WTC11 (cell line): ENCODE results near the gene RD3L. TPM values are rescaled to one million over a fixed set of nuclear protein-coding genes. Genes with fewer than 3 reads are reported as not detected.

ENCODE experiments used
- ATAC-seq: fragments of 200-7000 bp; cut with Tn5 transposase; 2 replicates; pipeline ENCODE4 v1.10.0; 2021; ENCODE audit warnings: mild to moderate bottlenecking, moderate library complexity
- CTCF ChIA-PET: fragments of 300-600 bp; sonication (Branson Sonifier 250); formaldehyde crosslinking; loops from one replicate; lab custom pipeline; 2021; ENCODE audit warnings: antibody characterized with exemption; lab: Charles Lee
- POLR2A ChIA-PET: fragments of 350-600 bp; sonication (Branson Sonifier 250); formaldehyde crosslinking; loops from one replicate; lab custom pipeline; 2021; ENCODE audit warnings: antibody characterized with exemption; lab: Charles Lee
- DNase-seq: peaks from one replicate; pipeline ENCODE4 v3.0.0; 2021; ENCODE audit warnings: low spot score
- H3K27ac Mint-ChIP-seq: 2 replicates; pipeline ENCODE4 v1.8.0; 2021; ENCODE audit warnings: mixed read lengths
- H3K27me3 Mint-ChIP-seq: 2 replicates; pipeline ENCODE4 v1.8.0; 2021; ENCODE audit warnings: low read depth, mild to moderate bottlenecking, moderate library complexity, mixed read lengths
- H3K36me3 Mint-ChIP-seq: 2 replicates; pipeline ENCODE4 v1.8.0; 2021; ENCODE audit warnings: mixed read lengths
- H3K4me1 Mint-ChIP-seq: 2 replicates; pipeline ENCODE4 v1.8.0; 2022; ENCODE audit warnings: mixed read lengths
- H3K4me3 Mint-ChIP-seq: 2 replicates; pipeline ENCODE4 v1.8.0; 2021; ENCODE audit warnings: mild to moderate bottlenecking, moderate library complexity, mixed read lengths
- H3K9me3 Mint-ChIP-seq: 2 replicates; pipeline ENCODE4 v1.8.0; 2021; ENCODE audit warnings: mixed read lengths
- AR ChIP-seq: fragments of 250-450 bp; sonication (Bioruptor Pico); IDR thresholded peaks from 2 replicates; pipeline ENCODE4 v1.9.0; 2021; ENCODE audit warnings: mild to moderate bottlenecking
- E2F4 ChIP-seq: sonication (generic); formaldehyde crosslinking; IDR thresholded peaks from 2 replicates; pipeline ENCODE4 v1.8.1; 2022; ENCODE audit warnings: low read depth, mild to moderate bottlenecking, moderate library complexity, missing genetic modification reagents, borderline replicate concordance
- EMX1 ChIP-seq: fragments of 250-450 bp; sonication (Bioruptor Pico); IDR thresholded peaks from 2 replicates; pipeline ENCODE4 v1.8.0; 2021; ENCODE audit warnings: mild to moderate bottlenecking
- HMGA2 ChIP-seq: fragments of 250-450 bp; sonication (Bioruptor Pico); IDR thresholded peaks from 2 replicates; pipeline ENCODE4 v1.4.0; 2021; ENCODE audit warnings: mild to moderate bottlenecking, moderate library complexity
- JAZF1 ChIP-seq: fragments of 250-450 bp; sonication (Bioruptor Pico); IDR thresholded peaks from 2 replicates; pipeline ENCODE4 v1.9.0; 2021; ENCODE audit warnings: moderate library complexity, mild to moderate bottlenecking, inconsistent platforms
- MYBL2 ChIP-seq: sonication (generic); formaldehyde crosslinking; IDR thresholded peaks from 2 replicates; pipeline ENCODE4 v1.8.1; 2023; ENCODE audit warnings: mild to moderate bottlenecking, moderate library complexity, missing genetic modification reagents
- TEAD4 ChIP-seq: sonication (generic); formaldehyde crosslinking; IDR thresholded peaks from 2 replicates; pipeline ENCODE4 v1.8.0; 2022; ENCODE audit warnings: mild to moderate bottlenecking, missing genetic modification reagents
- ZMAT4 ChIP-seq: fragments of 250-450 bp; sonication (Bioruptor Pico); IDR thresholded peaks from 2 replicates; pipeline ENCODE4 v1.9.0; 2021; ENCODE audit warnings: mild to moderate bottlenecking
- ZNF121 ChIP-seq: sonication (generic); formaldehyde crosslinking; IDR thresholded peaks from 2 replicates; pipeline ENCODE4 v1.8.0; 2023; ENCODE audit warnings: missing genetic modification reagents
- ZNF138 ChIP-seq: sonication (generic); formaldehyde crosslinking; conservative IDR thresholded peaks from 2 replicates; pipeline ENCODE4 v1.8.1; 2022; ENCODE audit warnings: mild to moderate bottlenecking, moderate library complexity, missing genetic modification reagents
- ZNF219 ChIP-seq: sonication (generic); formaldehyde crosslinking; IDR thresholded peaks from 2 replicates; pipeline ENCODE4 v1.8.0; 2023; ENCODE audit warnings: missing genetic modification reagents, mild to moderate bottlenecking, borderline replicate concordance
- ZNF281 ChIP-seq: sonication (generic); formaldehyde crosslinking; IDR thresholded peaks from 2 replicates; pipeline ENCODE4 v1.8.0; 2023; ENCODE audit warnings: mild to moderate bottlenecking, missing genetic modification reagents
- ZNF423 ChIP-seq: fragments of 250-450 bp; sonication (Bioruptor Pico); IDR thresholded peaks from 2 replicates; pipeline ENCODE4 v2.1.2; 2022; ENCODE audit warnings: mild to moderate bottlenecking, moderate library complexity
- total RNA-seq: library from RNA; stranded (reverse); gene quantifications from 3 replicates; pipeline ENCODE4 v1.2.3, GENCODE V29; 2021
- TF ChIP-seq, protein P1 (sequence below): sonication (generic); formaldehyde crosslinking; IDR thresholded peaks from 2 replicates; pipeline ENCODE4 v1.8.1; 2023; ENCODE audit warnings: mild to moderate bottlenecking, missing genetic modification reagents
- TF ChIP-seq, protein P2 (sequence below): sonication (generic); formaldehyde crosslinking; IDR thresholded peaks from 2 replicates; pipeline ENCODE4 v1.8.1; 2023; ENCODE audit warnings: mild to moderate bottlenecking, missing genetic modification reagents, moderate library complexity
- TF ChIP-seq, protein P3 (sequence below): sonication (generic); formaldehyde crosslinking; IDR thresholded peaks from 2 replicates; pipeline ENCODE4 v1.8.1; 2022; ENCODE audit warnings: mild to moderate bottlenecking, moderate library complexity, missing genetic modification reagents

Gene RD3L
- total RNA-seq, 1 experiment from 2014 or later, result not detected

DNA sequence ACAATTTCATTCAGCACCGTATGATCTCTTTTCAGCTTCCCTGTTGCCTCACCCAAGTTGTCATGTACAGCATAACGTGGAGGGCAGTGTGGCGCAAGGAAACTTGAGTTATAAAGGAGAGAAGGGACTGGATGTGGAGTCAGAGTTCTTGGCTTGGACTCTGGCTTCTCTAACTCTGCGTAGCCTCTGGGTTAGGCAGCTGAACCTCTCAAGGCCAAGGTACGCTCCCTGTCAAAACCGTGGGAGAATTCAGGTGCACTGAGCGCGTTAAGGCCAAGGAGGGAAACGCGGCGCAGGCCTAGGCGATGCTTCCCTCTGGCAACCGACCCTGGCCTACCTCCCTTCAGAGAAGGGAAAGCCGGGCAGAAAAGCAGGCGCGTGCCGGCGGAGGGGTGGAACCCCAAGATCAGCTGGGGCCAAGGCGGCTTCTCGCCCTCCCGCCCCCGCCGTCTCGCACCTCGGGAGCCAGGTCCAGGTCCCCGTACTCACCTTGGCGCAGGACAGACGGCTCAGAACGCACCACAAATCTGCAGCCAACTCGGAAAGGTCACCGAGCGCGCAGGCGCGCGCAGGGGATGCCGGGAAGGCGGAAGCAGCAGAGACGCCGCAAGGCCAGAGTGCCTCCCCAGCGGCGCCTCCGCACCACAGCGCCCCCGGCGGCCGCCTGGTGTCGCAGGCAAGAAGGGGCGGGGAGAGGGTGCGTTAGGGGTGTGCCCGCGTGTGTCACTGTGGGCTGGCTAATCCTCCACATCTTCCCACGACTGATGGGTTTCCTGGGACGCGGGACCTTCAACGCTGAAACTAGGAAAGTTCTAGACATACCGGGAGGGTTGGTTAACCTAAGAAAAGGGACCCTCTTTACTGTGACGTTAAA, 21.1 kb downstream of the RD3L start (continued):
- TF ChIP-seq AR (CRISPR knock-in tag), result no peak
- TF ChIP-seq, protein P1, sequence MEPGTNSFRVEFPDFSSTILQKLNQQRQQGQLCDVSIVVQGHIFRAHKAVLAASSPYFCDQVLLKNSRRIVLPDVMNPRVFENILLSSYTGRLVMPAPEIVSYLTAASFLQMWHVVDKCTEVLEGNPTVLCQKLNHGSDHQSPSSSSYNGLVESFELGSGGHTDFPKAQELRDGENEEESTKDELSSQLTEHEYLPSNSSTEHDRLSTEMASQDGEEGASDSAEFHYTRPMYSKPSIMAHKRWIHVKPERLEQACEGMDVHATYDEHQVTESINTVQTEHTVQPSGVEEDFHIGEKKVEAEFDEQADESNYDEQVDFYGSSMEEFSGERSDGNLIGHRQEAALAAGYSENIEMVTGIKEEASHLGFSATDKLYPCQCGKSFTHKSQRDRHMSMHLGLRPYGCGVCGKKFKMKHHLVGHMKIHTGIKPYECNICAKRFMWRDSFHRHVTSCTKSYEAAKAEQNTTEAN (CRISPR knock-in tag), result peak; percentile 36; the same call in 1 of the 2 replicates
- TF ChIP-seq ZNF219 (CRISPR knock-in tag), result no peak
- no peak for TF ChIP-seq ZNF423 (CRISPR knock-in tag)
- no peak for TF ChIP-seq TEAD4 (CRISPR knock-in tag)
- no peak for TF ChIP-seq ZMAT4 (CRISPR knock-in tag)
- TF ChIP-seq, protein P2, sequence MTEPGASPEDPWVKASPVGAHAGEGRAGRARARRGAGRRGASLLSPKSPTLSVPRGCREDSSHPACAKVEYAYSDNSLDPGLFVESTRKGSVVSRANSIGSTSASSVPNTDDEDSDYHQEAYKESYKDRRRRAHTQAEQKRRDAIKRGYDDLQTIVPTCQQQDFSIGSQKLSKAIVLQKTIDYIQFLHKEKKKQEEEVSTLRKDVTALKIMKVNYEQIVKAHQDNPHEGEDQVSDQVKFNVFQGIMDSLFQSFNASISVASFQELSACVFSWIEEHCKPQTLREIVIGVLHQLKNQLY (CRISPR knock-in tag), result no peak

- Mint-ChIP-seq H3K27me3 (no peaks in the 10 kb centered on the region), H3K4me3 (no peak overlapping the region), H3K4me1 (peaks cover 4% of the 10 kb centered on the region), H3K36me3 (peaks cover 27% of the 10 kb centered on the region), H3K27ac (no peak overlapping the region), H3K9me3 (no peaks in the 10 kb centered on the region)
- ChIA-PET CTCF (interaction anchor here (1.1 to 6.1 kb wide), 3 partner anchors 11 to 108 kb away, joined by 5 to 38 read pairs (median 7); no protein-coding TSS in a partner anchor), POLR2A (no interaction called here)
- TF ChIP-seq ZNF138 (CRISPR knock-in tag), result no peak
- TF ChIP-seq ZNF281 (CRISPR knock-in tag), result no peak
- TF ChIP-seq MYBL2 (CRISPR knock-in tag), result no peak
- TF ChIP-seq, protein P2 (CRISPR knock-in tag), result no peak
- TF ChIP-seq, protein P3, sequence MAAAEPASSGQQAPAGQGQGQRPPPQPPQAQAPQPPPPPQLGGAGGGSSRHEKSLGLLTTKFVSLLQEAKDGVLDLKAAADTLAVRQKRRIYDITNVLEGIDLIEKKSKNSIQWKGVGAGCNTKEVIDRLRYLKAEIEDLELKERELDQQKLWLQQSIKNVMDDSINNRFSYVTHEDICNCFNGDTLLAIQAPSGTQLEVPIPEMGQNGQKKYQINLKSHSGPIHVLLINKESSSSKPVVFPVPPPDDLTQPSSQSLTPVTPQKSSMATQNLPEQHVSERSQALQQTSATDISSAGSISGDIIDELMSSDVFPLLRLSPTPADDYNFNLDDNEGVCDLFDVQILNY (CRISPR knock-in tag), result no peak
- no peak for TF ChIP-seq EMX1 (CRISPR knock-in tag)
- no peak for TF ChIP-seq E2F4 (CRISPR knock-in tag)
- no peak for TF ChIP-seq HMGA2
- TF ChIP-seq ZNF121 (CRISPR knock-in tag), result no peak
- TF ChIP-seq JAZF1 (CRISPR knock-in tag), result no peak
- ATAC-seq (no peak), DNase-seq (no peak)
These were observed 25.6 kb downstream of the RD3L start for GRCh38 chr14:103916636-103917262.
